SK-N-SH (cell line): ENCODE results near the gene SHCBP1L. TPM values are rescaled to one million over a fixed set of nuclear protein-coding genes. Genes with fewer than 3 reads are reported as not detected.

Experiments
- CTCF ChIA-PET: fragments of 300-600, 350-600 bp; formaldehyde crosslinking; extraction: SDS; loops from one replicate; lab custom pipeline; 2021; lab: Yijun Ruan, JAX
- POLR2A ChIA-PET: fragments of 350-600 bp; sonication (Branson Sonifier 250); formaldehyde crosslinking; extraction: SDS; loops from one replicate; lab custom pipeline; 2020; ENCODE audit warnings: antibody characterized with exemption, inconsistent platforms; lab: Yijun Ruan, JAX
- DNase-seq: peaks from one replicate; pipeline ENCODE4 v3.0.0; 2012
- H2AFZ ChIP-seq: fragments of 200-600 bp; sonication (generic); 2 replicates; pipeline ENCODE4 v1.8.1; 2016; ENCODE audit warnings: antibody characterized with exemption, mild to moderate bottlenecking, low read depth
- H3F3A ChIP-seq: fragments of 200-600 bp; sonication (generic); replicated peaks from 2 replicates; pipeline ENCODE3; 2016; ENCODE audit warnings: antibody characterized with exemption, mild to moderate bottlenecking; ENCODE audit not compliant: insufficient read depth
- H3K27ac ChIP-seq, 2 experiments: fragments of 200-500 bp in 1 of 2; fragments of 200-600 bp in 1 of 2; sonication (Bioruptor generic) in 1 of 2; sonication (generic), shearing (Covaris generic) in 1 of 2; 2 replicates each; pipeline versions ENCODE4 v1.5.1 to v1.6.1; 2014 to 2016; ENCODE audit warnings: low read depth in 2 of 2, inconsistent platforms in 1 of 2, low read length in 1 of 2, mild to moderate bottlenecking in 1 of 2, mixed read lengths in 1 of 2
- H3K27me3 ChIP-seq: fragments of 200-600 bp; sonication (generic), shearing (Covaris generic); 2 replicates; pipeline ENCODE4 v1.6.1; 2016; ENCODE audit warnings: mixed run types; ENCODE audit not compliant: insufficient read depth
- H3K36me3 ChIP-seq, 2 experiments: fragments of 200-500 bp in 1 of 2; fragments of 200-600 bp in 1 of 2; sonication (Bioruptor generic) in 1 of 2; sonication (generic) in 1 of 2; replicated peaks in 1 of 2; 2 replicates each; pipeline versions ENCODE3 to v1.5.1; 2014 to 2016; ENCODE audit warnings: low read length in 1 of 2, mild to moderate bottlenecking in 1 of 2; ENCODE audit not compliant: insufficient read depth in 2 of 2, control insufficient read depth in 1 of 2
- H3K4me1 ChIP-seq, 2 experiments: fragments of 200-500 bp in 1 of 2; fragments of 200-600 bp in 1 of 2; sonication (Bioruptor generic) in 1 of 2; sonication (generic), shearing (Covaris generic) in 1 of 2; 2 replicates each; pipeline versions ENCODE4 v1.5.1 to v1.6.1; 2014 to 2016; ENCODE audit warnings: low read depth in 1 of 2, low read length in 1 of 2, mixed run types in 1 of 2; ENCODE audit not compliant: insufficient read depth in 2 of 2, control insufficient read depth in 1 of 2
- H3K4me2 ChIP-seq: fragments of 200-600 bp; sonication (generic), shearing (Covaris generic); 2 replicates; pipeline ENCODE4 v1.6.1; 2017; ENCODE audit warnings: mixed run types
- H3K4me3 ChIP-seq, 2 experiments: fragments of 200-500 bp in 1 of 2; fragments of 200-600 bp in 1 of 2; sonication (Bioruptor generic) in 1 of 2; sonication (generic), shearing (Covaris generic) in 1 of 2; 2 replicates each; pipeline versions ENCODE4 v1.5.1 to v1.8.1; 2014 to 2016; ENCODE audit warnings: low read depth in 2 of 2, inconsistent platforms in 1 of 2, low read length in 1 of 2, mild to moderate bottlenecking in 1 of 2, mixed read lengths in 1 of 2, moderate library complexity in 1 of 2
- H3K79me2 ChIP-seq: fragments of 200-600 bp; sonication (generic); 2 replicates; pipeline ENCODE4 v1.8.1; 2017; ENCODE audit warnings: mild to moderate bottlenecking; ENCODE audit not compliant: insufficient read depth
- H3K9ac ChIP-seq: fragments of 200-600 bp; sonication (generic); 2 replicates; pipeline ENCODE4 v1.6.1; 2017; ENCODE audit warnings: mixed run types
- H3K9me2 ChIP-seq: fragments of 200-600 bp; sonication (generic); 2 replicates; pipeline ENCODE4 v1.6.1; 2017; ENCODE audit warnings: mixed run types
- H3K9me3 ChIP-seq: fragments of 200-600 bp; sonication (generic); 2 replicates; pipeline ENCODE4 v1.6.1; 2017; ENCODE audit warnings: mixed run types, mild to moderate bottlenecking, moderate library complexity
- H4K20me1 ChIP-seq: fragments of 200-600 bp; sonication (generic); 2 replicates; pipeline ENCODE4 v1.6.1; 2017; ENCODE audit warnings: mild to moderate bottlenecking, mixed run types; ENCODE audit not compliant: insufficient read depth
- ELF1 ChIP-seq: IDR thresholded peaks from 2 replicates; pipeline ENCODE4 v1.4.0; 2012
- EP300 ChIP-seq, 2 experiments: IDR thresholded peaks; 2 replicates each; pipeline versions ENCODE4 v1.4.0 to v1.6.1; 2012; ENCODE audit warnings: borderline replicate concordance in 1 of 2, low read depth in 1 of 2, low read length in 1 of 2
- EZH2phosphoT487 ChIP-seq: fragments of 200-600 bp; sonication (generic); IDR thresholded peaks from 2 replicates; pipeline ENCODE4 v1.6.1; 2017; ENCODE audit warnings: low read depth, mixed run types, mild to moderate bottlenecking, antibody characterized with exemption, moderate library complexity, borderline replicate concordance
- GATA2 ChIP-seq: sonication (generic); formaldehyde crosslinking; IDR thresholded peaks from 2 replicates; pipeline ENCODE4 v1.5.0; 2020; ENCODE audit warnings: mild to moderate bottlenecking, missing genetic modification reagents
- JUND ChIP-seq: IDR thresholded peaks from 2 replicates; pipeline ENCODE4 v1.4.0; 2012
- NRF1 ChIP-seq: IDR thresholded peaks from 2 replicates; pipeline ENCODE4 v1.6.1; 2012; ENCODE audit warnings: low read depth, mild to moderate bottlenecking, low read length
- POLR2AphosphoS5 ChIP-seq: IDR thresholded peaks from 2 replicates; pipeline ENCODE4 v1.6.1; 2012; ENCODE audit warnings: low read depth, low read length
- RCOR1 ChIP-seq: fragments of 150-350 bp; IDR thresholded peaks from 2 replicates; pipeline ENCODE4 v1.6.1; 2017; ENCODE audit warnings: antibody characterized with exemption, low read length
- TEAD4 ChIP-seq: IDR thresholded peaks from 2 replicates; pipeline ENCODE4 v1.4.0; 2012; ENCODE audit warnings: mild to moderate bottlenecking, borderline replicate concordance; ENCODE audit not compliant: insufficient read depth
- YY1 ChIP-seq: IDR thresholded peaks from 2 replicates; pipeline ENCODE4 v1.4.0; 2012; ENCODE audit warnings: low read depth, mild to moderate bottlenecking
- WGBS: methylation state at CpG from one replicate; pipeline ENCODE4 v1.1.6; 2017; ENCODE audit warnings: low lambda C conversion rate; 5-methylcytosine and 5-hydroxymethylcytosine counted together
- polyA plus RNA-seq, 3 experiments: library from polyadenylated mRNA; depleted of rRNA; stranded (reverse); fragments of >200 nt; gene quantifications; 2 replicates each; pipeline ENCODE4 v1.2.3, GENCODE V29; 2012
- TF ChIP-seq, protein P1 (sequence below): IDR thresholded peaks from 2 replicates; pipeline ENCODE4; 2012

The SHCBP1L gene
- polyA plus RNA-seq, 1 of the 3 experiments (the other 2 are of a cell fraction): not detected

DNA sequence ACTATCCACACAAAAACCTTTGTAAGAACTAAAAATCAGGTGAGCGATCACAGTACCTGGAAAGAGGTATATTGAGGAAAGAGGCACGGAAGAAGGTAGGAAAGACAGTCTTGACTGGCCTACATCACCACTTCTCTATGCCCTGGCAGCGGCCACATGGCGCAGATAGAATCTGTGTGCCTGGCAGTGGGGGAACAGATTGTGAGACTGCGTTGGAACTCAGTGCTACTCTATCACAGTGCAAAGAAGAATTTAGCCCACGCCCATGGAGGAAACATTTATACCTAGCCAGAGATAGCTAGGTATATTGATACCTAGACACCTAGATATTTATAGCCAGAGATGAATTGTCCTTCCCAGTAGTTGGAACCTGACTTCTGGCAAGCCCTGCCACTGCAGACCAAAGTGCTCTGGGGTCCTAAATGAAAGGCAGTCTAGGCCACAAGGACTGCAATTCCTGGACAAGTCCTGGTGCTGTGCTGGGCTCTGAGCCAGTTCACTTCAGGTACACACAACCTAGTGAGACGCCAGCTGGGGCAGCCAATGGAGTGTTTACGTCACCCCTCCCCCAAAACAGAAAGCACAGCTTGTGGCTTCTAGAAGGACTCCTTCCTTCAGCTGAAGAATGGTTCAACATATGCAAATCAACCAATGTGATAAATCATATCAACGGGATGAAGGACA, 61.9 kb downstream of the SHCBP1L start:
- peaks cover 29 to 40% of the 10 kb centered on the region in 2 experiments for H3K36me3 ChIP-seq
- H3K4me3 ChIP-seq: no peak overlapping the region
- no peak overlapping the region for H3K4me2 ChIP-seq
- ChIA-PET CTCF (no interaction called here), POLR2A (no interaction called here)
- H3K4me1 ChIP-seq: no peaks in the 10 kb centered on the region
- no peaks in the 10 kb centered on the region for H3K9me3 ChIP-seq
- 94% methylated on average over 9 of the region's 9 CpGs for WGBS
- no peaks in the 10 kb centered on the region for H3K27me3 ChIP-seq
- no peaks in the 10 kb centered on the region for H3K9me2 ChIP-seq
- peaks cover 4% of the 10 kb centered on the region; the same call in 1 of the 2 replicates for H4K20me1 ChIP-seq
- H2AFZ ChIP-seq: no peak overlapping the region
- H3K9ac ChIP-seq: no peak overlapping the region
- H3K27ac ChIP-seq: no peak overlapping the region
- H3K79me2 ChIP-seq: no peaks in the 10 kb centered on the region
- TF ChIP-seq POLR2AphosphoS5: 0 out of 2 replicates have a peak, but pooled peaks have one; percentile 38
- no peak for TF ChIP-seq NRF1
- TF ChIP-seq GATA2 (CRISPR knock-in tag): no peak
- no peak for DNase-seq
- H3F3A ChIP-seq: peaks cover 36% of the 10 kb centered on the region

DNA sequence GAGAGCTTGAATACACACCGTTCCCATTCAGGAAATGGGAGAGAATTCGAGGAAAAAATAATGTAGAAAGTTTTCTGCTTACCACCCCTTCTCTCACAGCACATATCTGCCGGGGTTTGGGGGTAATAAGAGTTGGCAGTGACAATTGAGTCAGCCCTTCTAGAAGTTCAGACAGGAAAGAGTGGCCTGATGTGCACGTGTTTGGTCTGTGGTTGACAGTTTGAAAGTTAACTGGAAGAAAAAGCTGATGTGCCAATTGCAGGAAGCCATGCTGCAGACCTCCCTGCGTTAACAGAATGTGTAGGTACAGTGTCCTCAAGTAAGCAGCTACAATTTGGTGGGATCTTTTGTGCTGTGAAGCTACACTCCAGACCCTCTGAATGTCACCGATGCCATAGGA, 63.0 kb downstream of the SHCBP1L start:
- DNase-seq: no peak
- ChIA-PET POLR2A (no interaction called here), CTCF (interaction anchor here (1.0 to 1.8 kb wide), 2 partner anchors 9 to 14 kb away, joined by 3 to 4 read pairs; no protein-coding TSS in a partner anchor)
- Histone ChIP-seq H3K79me2 (peaks cover 7% of the 10 kb centered on the region; the same call in 1 of the 2 replicates), H3K4me2 (no peak overlapping the region), H3F3A (peaks cover 44% of the 10 kb centered on the region), H3K4me1 (no peaks in the 10 kb centered on the region), H3K4me3 (no peak overlapping the region), H2AFZ (no peak overlapping the region), H3K9me3 (no peaks in the 10 kb centered on the region), H3K36me3 (peaks cover 38 to 50% of the 10 kb centered on the region in 2 experiments), H3K9me2 (no peaks in the 10 kb centered on the region), H3K9ac (no peak overlapping the region), H3K27ac (no peak overlapping the region), H4K20me1 (peaks cover 10% of the 10 kb centered on the region), H3K27me3 (no peaks in the 10 kb centered on the region)
- TF ChIP-seq EZH2phosphoT487 (no peak), RCOR1 (no peak), JUND (no peak), YY1 (no peak), EP300 (IDR thresholded peaks at IDR 0.05; ENCODE audit: borderline replicate concordance in 1 of 2, low read depth in 1 of 2, low read length in 1 of 2) (no peak), ELF1 (no peak), TEAD4 (no peak)
- TF ChIP-seq, protein P1, sequence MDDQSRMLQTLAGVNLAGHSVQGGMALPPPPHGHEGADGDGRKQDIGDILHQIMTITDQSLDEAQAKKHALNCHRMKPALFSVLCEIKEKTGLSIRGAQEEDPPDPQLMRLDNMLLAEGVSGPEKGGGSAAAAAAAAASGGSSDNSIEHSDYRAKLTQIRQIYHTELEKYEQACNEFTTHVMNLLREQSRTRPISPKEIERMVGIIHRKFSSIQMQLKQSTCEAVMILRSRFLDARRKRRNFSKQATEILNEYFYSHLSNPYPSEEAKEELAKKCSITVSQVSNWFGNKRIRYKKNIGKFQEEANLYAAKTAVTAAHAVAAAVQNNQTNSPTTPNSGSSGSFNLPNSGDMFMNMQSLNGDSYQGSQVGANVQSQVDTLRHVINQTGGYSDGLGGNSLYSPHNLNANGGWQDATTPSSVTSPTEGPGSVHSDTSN: no peak
- 92% methylated on average over 6 of the region's 6 CpGs for WGBS
